ENCODE measurements around the gene KCNJ14. TPM values are rescaled to one million over a fixed set of nuclear protein-coding genes. Genes with fewer than 3 reads are reported as not detected.

KCNJ14 gene
- total and polyA plus RNA-seq, 7 donors = 0.28 to 2.6 (median 1.1) TPM

GRCh38 chr19:48452289-48453190 is 2.8 kb upstream of the KCNJ14 start:
- Histone ChIP-seq H3K9me3 (no peaks in the 10 kb centered on the region), H3K36me3 (ENCODE audit: insufficient read depth in 1 of 2, low read depth in 1 of 2) (peaks cover 12 to 80% of the 10 kb centered on the region in 2 donors), H3K27ac (peak overlapping the region; percentile 41), H3K27me3 (ENCODE audit: insufficient read depth in 3 of 3, low read length in 2 of 3) (no peaks in the 10 kb centered on the region), H3K4me3 (no peak overlapping the region), H3K4me1 (peaks cover 17% of the 10 kb centered on the region)
- WGBS, 3 donors = 78 to 87% (median 82%) methylated on average over 33 of the region's 33 CpGs
- DNase-seq (no peak), ATAC-seq (peak in 3 of 4 donors; percentile 22 to 43 (median 32))
- intact Hi-C loops (cut with DNase I) = no loop called here
- TF ChIP-seq, protein P1, sequence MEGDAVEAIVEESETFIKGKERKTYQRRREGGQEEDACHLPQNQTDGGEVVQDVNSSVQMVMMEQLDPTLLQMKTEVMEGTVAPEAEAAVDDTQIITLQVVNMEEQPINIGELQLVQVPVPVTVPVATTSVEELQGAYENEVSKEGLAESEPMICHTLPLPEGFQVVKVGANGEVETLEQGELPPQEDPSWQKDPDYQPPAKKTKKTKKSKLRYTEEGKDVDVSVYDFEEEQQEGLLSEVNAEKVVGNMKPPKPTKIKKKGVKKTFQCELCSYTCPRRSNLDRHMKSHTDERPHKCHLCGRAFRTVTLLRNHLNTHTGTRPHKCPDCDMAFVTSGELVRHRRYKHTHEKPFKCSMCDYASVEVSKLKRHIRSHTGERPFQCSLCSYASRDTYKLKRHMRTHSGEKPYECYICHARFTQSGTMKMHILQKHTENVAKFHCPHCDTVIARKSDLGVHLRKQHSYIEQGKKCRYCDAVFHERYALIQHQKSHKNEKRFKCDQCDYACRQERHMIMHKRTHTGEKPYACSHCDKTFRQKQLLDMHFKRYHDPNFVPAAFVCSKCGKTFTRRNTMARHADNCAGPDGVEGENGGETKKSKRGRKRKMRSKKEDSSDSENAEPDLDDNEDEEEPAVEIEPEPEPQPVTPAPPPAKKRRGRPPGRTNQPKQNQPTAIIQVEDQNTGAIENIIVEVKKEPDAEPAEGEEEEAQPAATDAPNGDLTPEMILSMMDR (IDR thresholded peaks at IDR 0.05) = no peak

- peak in 1 of 4 donors; percentile 16 for ATAC-seq
- no peak overlapping the region for H3K27ac ChIP-seq
- no peaks in the 10 kb centered on the region for H3K27me3 ChIP-seq (ENCODE audit: insufficient read depth in 3 of 3, low read length in 2 of 3)
- 82 to 88% (median 86%) methylated on average over 21 to 22 of the region's 22 CpGs for WGBS, 3 donors
- TF ChIP-seq, protein P1 (IDR thresholded peaks at IDR 0.05) = no peak
- no peak for DNase-seq
- H3K36me3 ChIP-seq (ENCODE audit: insufficient read depth in 1 of 2, low read depth in 1 of 2) = peaks cover 8 to 63% of the 10 kb centered on the region in 2 donors
- H3K4me1 ChIP-seq = peaks cover 16% of the 10 kb centered on the region
- intact Hi-C loops (cut with DNase I) = no loop called here
- no peak overlapping the region for H3K4me3 ChIP-seq
- no peaks in the 10 kb centered on the region for H3K9me3 ChIP-seq
Observed at GRCh38 chr19:48454150-48454730, 1.1 kb upstream of the KCNJ14 start.

DNA sequence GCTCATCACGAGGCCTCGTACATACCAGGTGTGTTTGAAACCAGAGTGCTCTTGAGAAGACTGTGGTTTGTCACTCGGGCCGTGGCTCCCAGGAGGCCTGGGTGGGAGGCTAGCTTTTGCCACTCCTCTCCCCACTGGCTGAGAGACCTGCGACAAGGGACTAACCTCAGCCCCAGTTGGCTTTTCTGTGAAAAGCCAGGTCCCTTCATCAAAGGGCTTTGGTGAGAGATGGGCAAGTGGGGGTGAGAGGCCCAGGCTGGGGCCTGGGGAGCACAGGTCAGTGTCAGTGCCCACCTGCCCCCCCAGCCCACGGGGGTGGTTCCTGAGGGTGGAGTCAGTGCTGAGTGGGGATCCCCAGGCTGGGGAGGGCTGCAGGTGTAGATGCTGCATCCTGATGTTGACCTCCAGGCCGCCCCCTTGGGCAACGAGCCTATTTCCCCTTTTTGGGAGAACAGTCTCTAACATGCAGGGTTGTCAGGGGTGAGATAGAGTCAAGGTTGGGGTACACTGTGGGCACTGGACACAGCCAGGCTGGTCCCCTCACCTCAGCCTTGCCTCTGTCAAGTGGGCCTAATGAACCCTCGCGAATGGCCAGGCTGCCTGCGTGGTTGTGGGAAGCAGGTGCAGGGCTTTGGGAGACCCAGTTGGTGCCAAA is 661 bp downstream of the KCNJ14 start:
- no peak overlapping the region for H3K4me3 ChIP-seq
- peaks cover 16% of the 10 kb centered on the region for H3K4me1 ChIP-seq
- intact Hi-C loops (cut with DNase I) = no loop called here
- H3K9me3 ChIP-seq = no peaks in the 10 kb centered on the region
- no peaks in the 10 kb centered on the region for H3K27me3 ChIP-seq (ENCODE audit: insufficient read depth in 3 of 3, low read length in 2 of 3)
- ATAC-seq (peak in 1 of 4 donors; percentile 4), DNase-seq (no peak)
- TF ChIP-seq, protein P1 (IDR thresholded peaks at IDR 0.05) = no peak
- 77 to 84% (median 80%) methylated on average over 11 of the region's 11 CpGs for WGBS, 3 donors
- no peak overlapping the region for H3K27ac ChIP-seq
- H3K36me3 ChIP-seq (ENCODE audit: insufficient read depth in 1 of 2, low read depth in 1 of 2) = peaks cover 4 to 46% of the 10 kb centered on the region in 2 donors

GRCh38 chr19:48456864-48457263 is 1.5 kb downstream of the KCNJ14 start:
- WGBS, 3 donors = 94 to 96% (median 94%) methylated on average over 4 of the region's 4 CpGs
- TF ChIP-seq, protein P1 (IDR thresholded peaks at IDR 0.05) = no peak
- intact Hi-C loops (cut with DNase I) = no loop called here
- DNase-seq (no peak), ATAC-seq (no peak)
- H3K27ac ChIP-seq = no peak overlapping the region
- no peaks in the 10 kb centered on the region for H3K27me3 ChIP-seq (ENCODE audit: insufficient read depth in 3 of 3, low read length in 2 of 3)
- H3K4me3 ChIP-seq = no peak overlapping the region
- no peaks in the 10 kb centered on the region for H3K9me3 ChIP-seq
- H3K36me3 ChIP-seq (ENCODE audit: insufficient read depth in 1 of 2, low read depth in 1 of 2) = peaks cover 0 to 37% of the 10 kb centered on the region in 2 donors
- H3K4me1 ChIP-seq = peaks cover 16% of the 10 kb centered on the region

All from psoas muscle (tissue), 8 donors.